ENCODE results near the gene SLC4A9.

SLC4A9 gene, protein sequence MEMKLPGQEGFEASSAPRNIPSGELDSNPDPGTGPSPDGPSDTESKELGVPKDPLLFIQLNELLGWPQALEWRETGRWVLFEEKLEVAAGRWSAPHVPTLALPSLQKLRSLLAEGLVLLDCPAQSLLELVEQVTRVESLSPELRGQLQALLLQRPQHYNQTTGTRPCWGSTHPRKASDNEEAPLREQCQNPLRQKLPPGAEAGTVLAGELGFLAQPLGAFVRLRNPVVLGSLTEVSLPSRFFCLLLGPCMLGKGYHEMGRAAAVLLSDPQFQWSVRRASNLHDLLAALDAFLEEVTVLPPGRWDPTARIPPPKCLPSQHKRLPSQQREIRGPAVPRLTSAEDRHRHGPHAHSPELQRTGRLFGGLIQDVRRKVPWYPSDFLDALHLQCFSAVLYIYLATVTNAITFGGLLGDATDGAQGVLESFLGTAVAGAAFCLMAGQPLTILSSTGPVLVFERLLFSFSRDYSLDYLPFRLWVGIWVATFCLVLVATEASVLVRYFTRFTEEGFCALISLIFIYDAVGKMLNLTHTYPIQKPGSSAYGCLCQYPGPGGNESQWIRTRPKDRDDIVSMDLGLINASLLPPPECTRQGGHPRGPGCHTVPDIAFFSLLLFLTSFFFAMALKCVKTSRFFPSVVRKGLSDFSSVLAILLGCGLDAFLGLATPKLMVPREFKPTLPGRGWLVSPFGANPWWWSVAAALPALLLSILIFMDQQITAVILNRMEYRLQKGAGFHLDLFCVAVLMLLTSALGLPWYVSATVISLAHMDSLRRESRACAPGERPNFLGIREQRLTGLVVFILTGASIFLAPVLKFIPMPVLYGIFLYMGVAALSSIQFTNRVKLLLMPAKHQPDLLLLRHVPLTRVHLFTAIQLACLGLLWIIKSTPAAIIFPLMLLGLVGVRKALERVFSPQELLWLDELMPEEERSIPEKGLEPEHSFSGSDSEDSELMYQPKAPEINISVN
- 0 to 0.24 reads per million in 2 donors for total RNA-seq

DNA sequence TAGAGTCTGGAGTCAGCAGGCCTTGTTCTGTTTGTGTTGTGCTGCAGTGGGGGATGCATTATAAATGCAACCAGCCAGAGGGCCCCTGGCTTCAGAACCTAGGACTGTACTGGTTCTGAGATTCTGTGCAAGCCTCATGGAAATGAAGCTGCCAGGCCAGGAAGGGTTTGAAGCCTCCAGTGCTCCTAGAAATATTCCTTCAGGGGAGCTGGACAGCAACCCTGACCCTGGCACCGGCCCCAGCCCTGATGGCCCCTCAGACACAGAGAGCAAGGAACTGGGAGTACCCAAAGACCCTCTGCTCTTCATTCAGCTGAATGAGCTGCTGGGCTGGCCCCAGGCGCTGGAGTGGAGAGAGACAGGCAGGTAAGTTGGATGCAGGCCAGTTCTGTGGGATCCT is at the start of gene SLC4A9:
Gene SLC4A9 (plus strand): TSS at position 94 of the 400 bp plus-strand sequence. CDS start 43 bp downstream, at position 137.
- no peak for DNase-seq

GRCh38 chr5:140310434-140310833 is 49.6 kb upstream of the SLC4A9 start:
- no peak for DNase-seq

GRCh38 chr5:140311011-140311467 is 49.0 kb upstream of the SLC4A9 start:
- no peak for DNase-seq

GRCh38 chr5:140312067-140312790 is 47.8 kb upstream of the SLC4A9 start:
- DNase-seq: no peak

- DNase-seq: no peak
These were observed 47.2 kb upstream of the SLC4A9 start for GRCh38 chr5:140312791-140313189.

DNA sequence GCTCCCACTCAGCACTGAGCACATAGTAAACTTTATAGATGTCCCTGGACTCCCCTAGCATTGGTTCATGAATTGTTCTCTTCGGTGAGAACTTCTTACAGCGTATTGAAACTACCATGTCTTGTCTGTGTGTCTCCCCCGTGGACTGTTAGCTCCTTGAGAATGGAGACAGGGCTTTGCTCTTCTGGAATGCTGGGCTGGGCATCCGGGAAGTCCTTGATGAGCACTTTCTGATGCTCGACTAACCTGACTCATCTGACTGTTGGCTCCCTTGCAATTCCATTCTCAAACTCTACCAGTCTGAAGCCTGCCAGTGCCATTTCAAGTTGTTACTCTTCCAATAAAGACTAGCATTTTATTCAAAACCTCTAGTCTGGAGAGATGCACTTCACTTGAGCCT is 42.1 kb upstream of the SLC4A9 start:
- DNase-seq: no peak

DNA sequence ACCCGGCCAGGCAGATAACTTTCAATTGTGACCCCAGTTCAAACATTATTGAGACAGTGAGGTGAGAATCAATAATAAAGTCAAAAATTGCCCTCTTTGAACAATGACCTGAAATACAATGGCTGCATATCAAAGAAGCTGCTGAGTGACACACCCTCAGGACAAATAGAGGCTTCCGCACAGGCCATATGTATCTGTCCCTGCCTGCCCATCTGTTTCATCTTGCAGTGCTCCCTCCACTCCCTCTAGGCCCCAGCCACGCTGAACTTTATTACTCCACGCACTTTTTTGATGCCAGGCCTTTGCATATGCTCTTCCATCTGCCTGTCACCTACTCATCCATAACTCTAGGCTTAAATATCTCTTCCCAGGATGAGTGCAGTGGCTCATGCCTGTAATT is 41.2 kb upstream of the SLC4A9 start:
- DNase-seq: no peak

DNA sequence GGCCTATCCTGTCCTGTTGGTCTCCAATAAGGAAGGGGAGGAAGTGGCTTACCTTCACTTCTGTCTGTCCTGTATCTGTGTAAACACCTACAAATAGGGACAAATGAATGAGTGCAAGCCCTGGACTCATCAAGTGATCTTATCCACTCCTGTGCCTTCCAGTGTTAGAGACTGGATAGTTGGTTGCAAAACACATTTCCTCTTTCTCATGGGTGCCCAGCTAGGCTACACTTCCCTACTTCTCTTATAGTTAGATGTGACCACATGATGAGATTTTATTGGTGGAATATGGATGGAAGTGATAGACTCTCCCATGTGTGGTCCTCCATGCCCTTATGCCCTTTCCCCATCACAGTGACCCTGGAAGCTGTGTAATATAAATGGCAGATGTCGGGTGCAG is 40.2 kb upstream of the SLC4A9 start:
- no peak for DNase-seq

DNA sequence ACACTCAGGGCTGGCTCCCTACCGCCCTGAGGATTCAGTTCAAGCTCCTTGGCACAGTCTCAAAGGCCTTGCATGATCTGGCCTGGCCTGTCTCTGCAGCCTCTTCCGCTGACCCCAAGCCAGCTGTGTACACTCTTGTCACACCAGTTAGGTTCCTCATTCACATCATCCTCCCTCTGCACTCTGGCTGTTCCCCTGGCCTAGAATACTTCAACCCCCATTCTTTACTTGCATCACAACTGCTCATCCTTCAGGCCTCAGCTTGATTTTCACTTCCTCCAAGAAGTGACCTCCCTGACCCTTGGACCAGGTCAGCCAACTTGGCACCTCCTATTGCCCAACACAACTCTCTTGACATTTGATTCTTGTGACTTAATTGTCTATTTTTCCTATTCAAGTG is 38.2 kb upstream of the SLC4A9 start:
- DNase-seq: no peak

- DNase-seq: no peak
These were observed 37.0 kb upstream of the SLC4A9 start for GRCh38 chr5:140322751-140323731.

GRCh38 chr5:140324041-140324600 is 35.9 kb upstream of the SLC4A9 start:
- no peak for DNase-seq

GRCh38 chr5:140324617-140325241 is 35.3 kb upstream of the SLC4A9 start:
- DNase-seq: no peak

DNA sequence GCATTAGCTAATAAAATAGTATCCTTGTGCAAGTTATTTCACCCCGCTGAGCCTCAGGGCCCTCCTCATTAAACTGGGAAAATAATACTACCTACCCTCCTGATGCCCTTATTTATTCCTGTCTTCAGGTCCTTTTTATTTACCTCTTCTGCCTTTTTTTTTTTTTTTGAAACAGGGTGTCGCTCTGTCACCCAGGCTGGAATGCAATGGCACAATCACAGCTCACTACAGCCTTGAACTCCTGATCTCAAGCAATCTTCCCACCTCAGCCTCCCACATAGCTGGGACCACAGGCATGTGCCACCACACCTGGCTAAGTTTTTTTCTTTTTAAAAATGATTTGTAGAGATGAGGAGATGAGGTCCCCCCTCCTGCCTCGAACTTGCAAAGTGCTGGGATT is 34.5 kb upstream of the SLC4A9 start:
- no peak for DNase-seq

DNA sequence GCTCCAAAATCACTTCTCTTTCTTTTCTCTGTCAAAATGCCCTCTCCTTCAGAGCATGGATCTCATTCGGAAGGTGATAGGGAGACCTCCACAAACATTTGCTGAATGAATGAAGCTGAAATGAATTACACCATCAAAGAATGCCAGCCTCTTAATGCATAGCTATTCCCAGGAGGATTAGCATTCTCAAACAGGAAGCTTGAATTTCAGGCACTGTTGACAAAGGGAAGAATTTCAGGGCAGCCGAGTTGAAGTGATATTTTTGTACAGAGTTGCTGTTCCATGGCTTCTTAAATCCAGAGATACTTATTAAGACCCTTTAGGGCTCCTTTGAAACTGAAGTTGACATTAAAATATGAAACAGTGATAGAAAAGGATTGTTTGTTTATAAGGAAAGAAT is 32.4 kb upstream of the SLC4A9 start:
- DNase-seq: no peak

- DNase-seq: no peak
These were observed 31.8 kb upstream of the SLC4A9 start for GRCh38 chr5:140328036-140328764.

GRCh38 chr5:140329739-140330481 is 30.1 kb upstream of the SLC4A9 start:
- DNase-seq: no peak

DNA sequence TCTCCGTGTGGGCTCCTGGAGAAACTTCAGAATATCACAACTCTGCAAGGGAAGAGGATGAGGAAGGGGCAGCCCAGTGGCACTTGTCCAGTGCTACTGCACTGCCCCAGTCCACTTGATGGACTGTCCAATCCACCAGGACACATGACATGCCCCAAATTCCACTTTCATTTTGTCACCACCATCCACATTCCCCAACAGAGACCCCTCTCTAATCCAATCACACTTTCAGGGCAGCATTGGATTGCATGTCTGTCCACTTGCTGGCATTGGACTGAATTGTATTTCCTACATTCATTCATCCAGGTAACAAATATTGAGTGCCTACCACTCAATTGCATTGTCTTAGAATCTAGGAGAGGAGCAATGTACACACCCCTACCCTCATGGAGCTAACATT is 28.4 kb upstream of the SLC4A9 start:
- DNase-seq: no peak

DNA sequence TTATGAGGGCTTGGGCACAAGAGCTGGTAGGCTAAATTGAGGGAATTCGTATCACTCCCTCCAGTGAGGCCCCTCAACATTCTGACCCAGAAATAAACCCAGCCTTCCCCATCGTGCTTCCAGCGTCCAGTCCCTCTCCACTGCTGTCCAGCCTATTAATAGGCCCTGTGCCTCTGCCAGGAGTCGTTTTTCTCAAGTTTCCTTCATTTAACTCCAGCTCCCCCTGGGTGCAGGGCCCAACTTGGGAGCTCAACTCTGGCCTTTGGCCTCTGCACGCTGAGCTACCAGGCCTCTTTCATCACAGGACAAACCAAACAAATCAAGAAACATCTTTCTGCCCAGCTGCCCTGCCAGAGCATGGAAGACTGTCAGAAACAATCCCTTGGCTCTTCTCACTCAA is 23.6 kb upstream of the SLC4A9 start:
- no peak for DNase-seq

DNA sequence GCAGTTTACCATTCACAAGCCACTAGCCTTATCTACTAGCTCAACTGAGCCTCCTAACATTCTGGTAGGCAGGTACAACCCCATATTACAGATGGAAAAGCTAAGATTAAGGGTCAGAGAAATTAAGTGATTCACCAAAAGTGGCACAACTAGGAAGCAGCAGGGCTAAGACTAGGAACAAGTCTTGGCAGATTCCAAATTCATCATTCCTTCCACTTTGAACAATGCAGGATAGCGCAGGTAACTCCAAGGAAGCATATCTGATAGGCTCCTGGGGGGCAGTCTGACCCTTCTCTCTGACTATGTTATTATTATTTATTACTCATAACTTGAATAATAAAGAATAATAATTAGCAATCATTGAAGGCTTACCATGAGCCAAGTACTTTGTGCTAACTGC is 22.1 kb upstream of the SLC4A9 start:
- DNase-seq: no peak

All from T-helper 9 cell (primary cell).